Kidney epithelial cell (primary cell): Measurements from ENCODE around the gene YARS1. TPM values are rescaled to one million over a fixed set of nuclear protein-coding genes. Genes with fewer than 3 reads are reported as not detected.

Experiments
- DNase-seq: peaks from one replicate; pipeline ENCODE4 v3.0.0-alpha.2; 2010; ENCODE audit warnings: low read depth
- H3K27me3 ChIP-seq: 2 replicates; pipeline ENCODE4 v1.6.0; 2011; ENCODE audit warnings: low read length; ENCODE audit not compliant: control insufficient read depth, insufficient read depth
- H3K36me3 ChIP-seq: 2 replicates; pipeline ENCODE4 v1.5.1; 2011; ENCODE audit warnings: low read length; ENCODE audit not compliant: control insufficient read depth, insufficient read depth
- H3K4me3 ChIP-seq: 2 replicates; pipeline ENCODE4 v1.5.1; 2011; ENCODE audit warnings: low read depth, mild to moderate bottlenecking, control low read depth, low read length
- CTCF ChIP-seq: IDR thresholded peaks from 2 replicates; pipeline ENCODE4 v1.5.1; 2011; ENCODE audit warnings: mild to moderate bottlenecking, moderate library complexity, low read length, control low read depth, inconsistent platforms; ENCODE audit not compliant: insufficient read depth, poor library complexity, severe bottlenecking
- total RNA-seq: library from RNA; depleted of rRNA; stranded (reverse); fragments of >200 nt; gene quantifications from 2 replicates; pipeline ENCODE4 v1.2.3, GENCODE V29; 2015

YARS1 gene
- total RNA-seq, 1 donor from 2014 or later, result 167 TPM

GRCh38 chr1:32855861-32856617 is 38.9 kb upstream of the YARS1 start:
- no peak overlapping the region for H3K4me3 ChIP-seq
- no peak for TF ChIP-seq CTCF
- peaks cover 2% of the 10 kb centered on the region for H3K36me3 ChIP-seq
- no peaks in the 10 kb centered on the region for H3K27me3 ChIP-seq
- DNase-seq, result no peak

- TF ChIP-seq CTCF, result no peak
- Histone ChIP-seq H3K4me3 (no peak overlapping the region), H3K36me3 (no peaks in the 10 kb centered on the region), H3K27me3 (no peaks in the 10 kb centered on the region)
- DNase-seq, result no peak
Observed at GRCh38 chr1:32848354-32849063, 31.4 kb upstream of the YARS1 start.

GRCh38 chr1:32831878-32832277 is 14.7 kb upstream of the YARS1 start:
- Histone ChIP-seq H3K36me3 (no peaks in the 10 kb centered on the region), H3K4me3 (no peak overlapping the region), H3K27me3 (no peaks in the 10 kb centered on the region)
- no peak for DNase-seq
- no peak for TF ChIP-seq CTCF

GRCh38 chr1:32830092-32830852 is 13.1 kb upstream of the YARS1 start:
- H3K36me3 ChIP-seq, result no peaks in the 10 kb centered on the region
- H3K4me3 ChIP-seq, result no peak overlapping the region
- TF ChIP-seq CTCF, result no peak
- no peak for DNase-seq
- no peaks in the 10 kb centered on the region for H3K27me3 ChIP-seq

GRCh38 chr1:32828341-32828740 is 11.2 kb upstream of the YARS1 start:
- TF ChIP-seq CTCF, result peak; percentile 9
- no peak overlapping the region for H3K4me3 ChIP-seq
- no peak for DNase-seq
- H3K36me3 ChIP-seq, result no peaks in the 10 kb centered on the region
- no peaks in the 10 kb centered on the region for H3K27me3 ChIP-seq
